K562 (cell line): ENCODE results near the gene IL31RA. TPM values are rescaled to one million over a fixed set of nuclear protein-coding genes. Genes with fewer than 3 reads are reported as not detected.

Experiments
- ATAC-seq: fragments of 200-7000 bp; cut with Tn5 transposase; 3 replicates; pipeline ENCODE4 v1.9.1; 2020; ENCODE audit warnings: moderate library complexity
- BruUV-seq: library from RNA; stranded (reverse); fragments of 400-500 nt; replicated peaks from 2 replicates; lab custom pipeline; 2021; lab: Mats Ljungman, UMichigan
- CTCF ChIA-PET: fragments of 300-600 bp; formaldehyde crosslinking; extraction: SDS; loops from one replicate; lab custom pipeline; 2021; ENCODE audit warnings: low intra/inter-chr PET ratio; lab: Yijun Ruan, JAX
- POLR2A ChIA-PET: fragments of 300-600, 350-650 bp; sonication (Branson Sonifier 250); formaldehyde crosslinking; extraction: SDS; loops from one replicate; lab custom pipeline; 2021; ENCODE audit warnings: antibody characterized with exemption, inconsistent platforms; lab: Yijun Ruan, JAX
- DNase-seq, 4 experiments: peaks; one replicate each; pipeline versions ENCODE4 v3.0.0 to v3.0.0-alpha.2; 2011 to 2018; ENCODE audit warnings: low spot score in 3 of 4, mixed read lengths in 3 of 4; ENCODE audit errors: extremely low read depth in 1 of 4
- FAIRE-seq: peaks from 2 replicates; lab custom pipeline; 2011; peaks lifted over from hg19 to GRCh38; lab: Jason Lieb, UNC
- H2AFZ ChIP-seq: 2 replicates; pipeline ENCODE4 v1.6.0; 2011; ENCODE audit warnings: low read depth, low read length, control low read depth, inconsistent platforms
- H3K27ac ChIP-seq: fragments of 200-600 bp; 3 replicates; pipeline ENCODE4 v1.8.0; 2011; ENCODE audit warnings: low read depth, mild to moderate bottlenecking, control low read depth, inconsistent platforms, low read length, moderate library complexity, mixed read lengths; ENCODE audit errors: extremely low read depth
- H3K27me3 ChIP-seq, 2 experiments: fragments of 300-600 bp in 1 of 2; 2 replicates in 1 of 2; 3 replicates in 1 of 2; pipeline versions ENCODE4 v1.6.0 to v1.8.0; 2011; ENCODE audit warnings: inconsistent platforms in 2 of 2, low read length in 2 of 2, mild to moderate bottlenecking in 1 of 2, mixed read lengths in 1 of 2, moderate library complexity in 1 of 2; ENCODE audit not compliant: control insufficient read depth in 2 of 2, insufficient read depth in 2 of 2
- H3K36me3 ChIP-seq: fragments of 300-600 bp; 3 replicates; pipeline ENCODE4 v1.8.0; 2011; ENCODE audit warnings: mild to moderate bottlenecking, low read length, inconsistent platforms; ENCODE audit not compliant: control insufficient read depth, insufficient read depth
- H3K4me1 ChIP-seq, 2 experiments: fragments of 200-600 bp in 1 of 2; replicated peaks in 1 of 2; 2 replicates in 1 of 2; 3 replicates in 1 of 2; pipeline versions ENCODE4 v1.5.1 to v1.8.0; 2011; ENCODE audit warnings: inconsistent platforms in 2 of 2, low read length in 2 of 2, mild to moderate bottlenecking in 1 of 2, mixed read lengths in 1 of 2, moderate library complexity in 1 of 2; ENCODE audit not compliant: control insufficient read depth in 2 of 2, insufficient read depth in 2 of 2
- H3K4me2 ChIP-seq: 2 replicates; pipeline ENCODE4 v1.6.1; 2011; ENCODE audit warnings: low read length, control low read depth, inconsistent platforms, mixed read lengths; ENCODE audit not compliant: insufficient read depth
- H3K4me3 ChIP-seq: fragments of 200-600 bp; sonication (generic), shearing (Covaris generic); 2 replicates; pipeline ENCODE4 v1.5.1; 2016; ENCODE audit warnings: control low read depth, inconsistent platforms
- H3K79me2 ChIP-seq: fragments of 200-600 bp; 3 replicates; pipeline ENCODE4 v1.8.0; 2011; ENCODE audit warnings: low read length, inconsistent platforms; ENCODE audit not compliant: control insufficient read depth, insufficient read depth
- H3K9ac ChIP-seq, 2 experiments: 2 replicates each; pipeline versions ENCODE4 v1.6.0 to v1.6.1; 2011; ENCODE audit warnings: low read depth in 2 of 2, low read length in 2 of 2, control low read depth in 1 of 2, inconsistent platforms in 1 of 2, mild to moderate bottlenecking in 1 of 2, mixed read lengths in 1 of 2; ENCODE audit not compliant: insufficient read depth in 1 of 2
- H3K9me1 ChIP-seq: one replicate; pipeline ENCODE4 v1.6.0; 2011; ENCODE audit warnings: inconsistent platforms, mild to moderate bottlenecking, low read length, moderate library complexity; ENCODE audit not compliant: control insufficient read depth, insufficient read depth
- H3K9me3 ChIP-seq: replicated peaks from 2 replicates; pipeline ENCODE4 v1.5.1; 2011; ENCODE audit warnings: low read depth, low read length, inconsistent platforms; ENCODE audit not compliant: control insufficient read depth, insufficient read depth
- H4K20me1 ChIP-seq: replicated peaks from 2 replicates; pipeline ENCODE4 v1.6.1; 2011; ENCODE audit warnings: low read length, inconsistent platforms, mixed read lengths; ENCODE audit not compliant: control insufficient read depth, insufficient read depth
- FOXJ2 ChIP-seq: fragments of 200-800 bp; sonication (Bioruptor generic); IDR thresholded peaks from 2 replicates; pipeline ENCODE4 v1.6.1; 2016; ENCODE audit warnings: missing genetic modification characterization, missing compliant biosample characterization
- HES1 ChIP-seq: fragments of 450-650 bp; IDR thresholded peaks from 2 replicates; pipeline ENCODE4 v1.6.1; 2016; ENCODE audit warnings: low read depth, mild to moderate bottlenecking, moderate library complexity
- HNRNPK ChIP-seq: fragments of 200-400 bp; formaldehyde crosslinking; IDR thresholded peaks from one replicate; pipeline ENCODE4 v1.6.1; 2018; ENCODE audit warnings: mild to moderate bottlenecking, low read depth, low read length; ENCODE audit not compliant: poor library complexity, severe bottlenecking
- NFATC3 ChIP-seq: fragments of 450-650 bp; IDR thresholded peaks from 2 replicates; pipeline ENCODE4 v1.6.1; 2017; ENCODE audit warnings: mild to moderate bottlenecking
- REST ChIP-seq, 2 experiments: fragments of 450-650 bp; formaldehyde crosslinking in 1 of 2; IDR thresholded peaks; 2 replicates each; pipeline versions ENCODE4 v1.4.0 to v1.6.1; 2014 to 2020; ENCODE audit warnings: mild to moderate bottlenecking in 2 of 2, borderline replicate concordance in 1 of 2, low read depth in 1 of 2
- ZBTB7A ChIP-seq: IDR thresholded peaks from 2 replicates; pipeline ENCODE4 v1.6.1; 2011; ENCODE audit warnings: low read depth, mild to moderate bottlenecking, low read length, moderate library complexity, borderline replicate concordance; ENCODE audit not compliant: control insufficient read depth
- ZNF140 ChIP-seq: fragments of 250-450 bp; sonication (Bioruptor Pico); IDR thresholded peaks from 2 replicates; pipeline ENCODE4 v1.8.0; 2021; ENCODE audit warnings: moderate library complexity, mild to moderate bottlenecking, inconsistent platforms
- ZNF609 ChIP-seq: sonication (generic); formaldehyde crosslinking; IDR thresholded peaks from 2 replicates; pipeline ENCODE4 v1.8.1; 2023; ENCODE audit warnings: missing genetic modification reagents, mild to moderate bottlenecking, borderline replicate concordance
- WGBS: fragments of 100-300 bp; shearing (Covaris generic); methylation state at CpG from one replicate; pipeline ENCODE4 v1.1.6; 2016; ENCODE audit warnings: low coverage, mixed read lengths; ENCODE audit not compliant: insufficient coverage; ENCODE audit errors: missing lambda C conversion rate; 5-methylcytosine and 5-hydroxymethylcytosine counted together
- in situ Hi-C: fragments of 300-500 bp; cut with MboI; formaldehyde crosslinking; loops from 4 replicates; pipeline ENCODE4 v1.15.0; 2018; ENCODE audit warnings: inconsistent platforms, mixed read lengths
- intact Hi-C: fragments of 100-400 bp; cut with micrococcal nuclease; formaldehyde crosslinking; loops from 2 replicates; pipeline ENCODE4 v1.14.2; 2022
- polyA plus RNA-seq, 8 experiments: library from polyadenylated mRNA; depleted of rRNA in 4 of 8; stranded (reverse) in 5 of 8; unstranded in 3 of 8; fragments of >200 nt; fragmentation: Nextera tagmentation in 2 of 8; fragmentation: Illumina TruSeq in 1 of 8; extraction: Ambion mirVana in 2 of 8; extraction: Trizol in 1 of 8; gene quantifications; 2 replicates each; pipeline versions ENCODE4 v1.2.1 to v1.2.3, GENCODE V29; 2011 to 2014; ENCODE audit warnings: inconsistent platforms in 1 of 8, missing spikeins in 1 of 8
- total RNA-seq, 7 experiments: library from RNA; depleted of rRNA in 6 of 7; stranded (reverse); fragments of >200 nt in 6 of 7; fragmentation: Illumina TruSeq in 2 of 7; extraction: Trizol in 2 of 7; gene quantifications; 2 replicates each; pipeline versions ENCODE4 v1.2.1 to v1.2.3, GENCODE V29; 2011 to 2021; ENCODE audit warnings: low replicate concordance in 1 of 7

IL31RA gene
- total and polyA plus RNA-seq, 9 of the 15 experiments (the other 6 are each of a cell fraction or from before 2014, with no cell fraction given), result not detected

- Histone ChIP-seq H3K9me1 (no peaks in the 10 kb centered on the region), H3K4me2 (no peak overlapping the region), H3K4me3 (no peak overlapping the region), H3K4me1 (no peaks in the 10 kb centered on the region), H3K9ac (no peak overlapping the region), H3K79me2 (no peaks in the 10 kb centered on the region), H3K36me3 (no peaks in the 10 kb centered on the region), H3K27ac (no peak overlapping the region), H3K27me3 (0 out of 5 replicates have a peak, but pooled peaks cover 0 to 2% of the 10 kb centered on the region in 2 experiments), H2AFZ (no peak overlapping the region), H3K9me3 (peaks cover 2% of the 10 kb centered on the region; the same call in 1 of the 2 replicates), H4K20me1 (no peaks in the 10 kb centered on the region)
- FAIRE-seq (no peak), DNase-seq (no peak), ATAC-seq (no peak)
- ChIA-PET POLR2A (no interaction called here), CTCF (no interaction called here)
- in situ Hi-C loops (no loop called here), intact Hi-C loops (no loop called here)
- no TSS peak for BruUV-seq
- 0% methylated on average over 2 of the region's 2 CpGs for WGBS
- no peak for TF ChIP-seq REST (IDR thresholded peaks at IDR 0.05; ENCODE audit: borderline replicate concordance)
- TF ChIP-seq REST (CRISPR knock-in tag; IDR thresholded peaks at IDR 0.05; ENCODE audit: low read depth), result no peak
- TF ChIP-seq NFATC3, result no peak
- no peak for TF ChIP-seq ZNF609 (CRISPR knock-in tag)
- no peak for TF ChIP-seq ZNF140
- TF ChIP-seq ZBTB7A, result no peak
- TF ChIP-seq FOXJ2, result no peak
- TF ChIP-seq HES1, result no peak
- TF ChIP-seq HNRNPK, result no peak
Observed at GRCh38 chr5:55858104-55858503, 6.9 kb downstream of the IL31RA start.
